Pancreas (tissue), 10 donors: Measurements from ENCODE around the gene CCL20. TPM values are rescaled to one million over a fixed set of nuclear protein-coding genes. Genes with fewer than 3 reads are reported as not detected.
A peak's percentile ranks its signal among the peaks of the same experiment; 100 is the strongest.

Experiments used
- ATAC-seq, 4 donors: fragments of 200-7000 bp; cut with Tn5 transposase; one replicate each; pipeline versions ENCODE4 v1.8.0 to v1.9.1; 2020; ENCODE audit warnings: mild to moderate bottlenecking in 4 of 4, moderate library complexity in 4 of 4
- DNase-seq, 6 donors: peaks; one replicate each; pipeline ENCODE4 v3.0.0-alpha.2; 2020
- FAIRE-seq: peaks from 2 replicates; lab custom pipeline; 2012; peaks lifted over from hg19 to GRCh38; lab: Jason Lieb, UNC
- H3K27ac ChIP-seq, 4 donors: fragments of 200-600 bp; sonication (generic); 1 replicate in 3 of 4; 2 replicates in 1 of 4; pipeline versions ENCODE4 v1.5.0 to v1.8.0; 2020
- H3K27me3 ChIP-seq, 4 donors: fragments of 200-600 bp; one replicate each; pipeline ENCODE4 v1.8.0; 2021
- H3K36me3 ChIP-seq, 3 donors: fragments of 200-600 bp; sonication (generic) in 1 of 3; one replicate each; pipeline versions ENCODE4 v1.5.0 to v1.8.0; 2020 to 2021
- H3K4me1 ChIP-seq, 3 donors: fragments of 200-600 bp; one replicate each; pipeline ENCODE4 v1.8.0; 2021
- H3K4me3 ChIP-seq, 4 donors: fragments of 200-600 bp; sonication (generic) in 2 of 4; one replicate each; pipeline versions ENCODE4 v1.5.0 to v1.8.0; 2020 to 2021
- H3K9me3 ChIP-seq, 4 donors: fragments of 200-600 bp; one replicate each; pipeline ENCODE4 v1.8.0; 2021
- CTCF ChIP-seq, 4 donors: fragments of 200-600 bp; sonication (generic) in 3 of 4; IDR thresholded peaks; one replicate each; pipeline versions ENCODE4 v1.5.0 to v1.8.0; 2021; ENCODE audit warnings: antibody characterized with exemption in 4 of 4
- WGBS, 2 donors: extraction: QIAGEN DNeasy Blood & Tissue Kit; methylation state at CpG; one replicate each; pipeline ENCODE4 v1.1.7; 2013; 5-methylcytosine and 5-hydroxymethylcytosine counted together
- intact Hi-C, 3 donors: fragments of 100-400 bp; cut with DNase I; formaldehyde crosslinking; loops; one replicate each; pipeline versions ENCODE4 v1.11.1 to v1.14.2; 2022
- polyA plus RNA-seq, 2 donors: library from polyadenylated mRNA; stranded (reverse); fragments of 200-250 nt; gene quantifications; one replicate each; pipeline ENCODE4 v1.2.3, GENCODE V29; 2013
- total RNA-seq, 6 donors: library from RNA; stranded (reverse); fragmentation: NEBNext Ultra II Directional in 4 of 6; extraction: Animal tissue kit (Norgen Biotek cat#: 25700) in 4 of 6; gene quantifications; one replicate each; pipeline versions ENCODE4 v1.2.1 to v1.2.4, GENCODE V29; 2021 to 2023
- donor health status: healthy with polysubstance abuse.
- donor health status: DM: no; HTN: no; CAD: no; lungs with moderate emphysema.
- donor health status: DM: no; HTN: no; CAD: no.
- donor health status: control.
- donor health status: control.
- donor health status: Bipolar disorder and iron deficiency.
- donor health status: DM: yes; HTN: yes; CAD: no.
- donor health status: DM: no; HTN: no; CAD: no.
- donor health status: DM: no; HTN: no; CAD: no.
- donor health status: DM: yes; HTN: yes; CAD: no.

Gene CCL20
- total and polyA plus RNA-seq, 8 donors, result 0.23 to 8.8 (median 0.75) TPM; not detected in 1

- FAIRE-seq (no peak), ATAC-seq (peak in 1 of 4 donors; percentile 25), DNase-seq (no peak)
- H3K36me3 ChIP-seq, result no peaks in the 10 kb centered on the region
- no peak overlapping the region for H3K27ac ChIP-seq
- H3K27me3 ChIP-seq, result no peaks in the 10 kb centered on the region
- 46% methylated on average over 3 of the region's 3 CpGs for WGBS, 2 donors
- intact Hi-C loops, result no loop called here
- no peak for TF ChIP-seq CTCF (IDR thresholded peaks at IDR 0.05)
- H3K4me3 ChIP-seq, result no peak overlapping the region
- H3K9me3 ChIP-seq, result no peaks in the 10 kb centered on the region
- no peaks in the 10 kb centered on the region for H3K4me1 ChIP-seq
Measured at GRCh38 chr2:227799202-227799601, 14.4 kb upstream of the CCL20 start.

GRCh38 chr2:227802882-227803281 lies 10.8 kb upstream of the CCL20 start:
- H3K36me3 ChIP-seq, result no peaks in the 10 kb centered on the region
- FAIRE-seq (no peak), ATAC-seq (no peak), DNase-seq (no peak)
- no peak for TF ChIP-seq CTCF (IDR thresholded peaks at IDR 0.05)
- WGBS, 2 donors, result 46 to 49% methylated on average over 2 of the region's 2 CpGs
- intact Hi-C loops, result no loop called here
- no peaks in the 10 kb centered on the region for H3K4me1 ChIP-seq
- no peak overlapping the region for H3K27ac ChIP-seq
- no peak overlapping the region for H3K4me3 ChIP-seq
- H3K27me3 ChIP-seq, result no peaks in the 10 kb centered on the region
- H3K9me3 ChIP-seq, result no peaks in the 10 kb centered on the region

- intact Hi-C loops, result no loop called here
- no peak for TF ChIP-seq CTCF (IDR thresholded peaks at IDR 0.05)
- Histone ChIP-seq H3K27ac (no peak overlapping the region), H3K4me1 (no peaks in the 10 kb centered on the region), H3K9me3 (no peaks in the 10 kb centered on the region), H3K36me3 (no peaks in the 10 kb centered on the region), H3K4me3 (no peak overlapping the region), H3K27me3 (no peaks in the 10 kb centered on the region)
- no peak for FAIRE-seq
- no peak for ATAC-seq
- no peak for DNase-seq
- WGBS, 2 donors, result 62 to 73% methylated on average over 4 of the region's 4 CpGs
Measured at GRCh38 chr2:227804975-227805374, 8.7 kb upstream of the CCL20 start.

- intact Hi-C loops, result no loop called here
Measured at GRCh38 chr2:227805578-227805977, 8.1 kb upstream of the CCL20 start.

More at GRCh38 chr2:227805578-227805977, 8.1 kb upstream of the CCL20 start:
- Histone ChIP-seq H3K36me3 (no peaks in the 10 kb centered on the region), H3K27ac (no peak overlapping the region), H3K9me3 (no peaks in the 10 kb centered on the region), H3K27me3 (no peaks in the 10 kb centered on the region), H3K4me1 (no peaks in the 10 kb centered on the region), H3K4me3 (no peak overlapping the region)
- FAIRE-seq, result no peak
- TF ChIP-seq CTCF (IDR thresholded peaks at IDR 0.05), result no peak
- 73 to 78% methylated on average over 15 of the region's 15 CpGs for WGBS, 2 donors
- ATAC-seq, result no peak
- no peak for DNase-seq
